HepG2 (cell line): ENCODE measurements around the gene TRIM27. TPM values are rescaled to one million over a fixed set of nuclear protein-coding genes. Genes with fewer than 3 reads are reported as not detected.

Experiments used
- CHD4 ChIP-seq: fragments of 200-600 bp; sonication (generic); IDR thresholded peaks from 2 replicates; pipeline ENCODE4 v1.7.0; 2017; ENCODE audit warnings: mild to moderate bottlenecking, low read length, borderline replicate concordance
- ETV6 ChIP-seq: sonication (generic); formaldehyde crosslinking; conservative IDR thresholded peaks from 2 replicates; pipeline ENCODE4 v1.4.0; 2020; ENCODE audit warnings: missing genetic modification reagents
- GMEB2 ChIP-seq: IDR thresholded peaks from 2 replicates; pipeline ENCODE4 v1.6.1; 2016; ENCODE audit warnings: missing biosample characterization, missing genetic modification reagents, low read depth
- JUNB ChIP-seq: sonication (generic); formaldehyde crosslinking; IDR thresholded peaks from 2 replicates; pipeline ENCODE4 v1.8.0; 2022; ENCODE audit warnings: missing genetic modification reagents, mild to moderate bottlenecking, borderline replicate concordance
- MAZ ChIP-seq, 2 experiments: sonication (generic) in 1 of 2; formaldehyde crosslinking in 1 of 2; IDR thresholded peaks; 2 replicates each; pipeline versions ENCODE4 v1.5.0 to v1.6.1; 2012 to 2020; ENCODE audit warnings: low read depth in 2 of 2, mild to moderate bottlenecking in 2 of 2, borderline replicate concordance in 1 of 2, improper control_type of control experiment in 1 of 2, low read length in 1 of 2, missing genetic modification reagents in 1 of 2, moderate library complexity in 1 of 2
- MBNL3 ChIP-seq: fragments of 250-450 bp; sonication (Bioruptor Pico); conservative IDR thresholded peaks from 2 replicates; pipeline ENCODE4 v1.8.0; 2022; ENCODE audit warnings: mild to moderate bottlenecking, inconsistent platforms
- MEIS1 ChIP-seq: sonication (generic); formaldehyde crosslinking; IDR thresholded peaks from 2 replicates; pipeline ENCODE4 v1.9.0; 2021; ENCODE audit warnings: mild to moderate bottlenecking, missing genetic modification reagents, moderate library complexity, borderline replicate concordance
- NR2C2 ChIP-seq: sonication (generic); formaldehyde crosslinking; IDR thresholded peaks from 2 replicates; pipeline ENCODE4 v1.4.0; 2020; ENCODE audit warnings: missing genetic modification reagents, mild to moderate bottlenecking, moderate library complexity, borderline replicate concordance
- PAXIP1 ChIP-seq: sonication (generic); formaldehyde crosslinking; conservative IDR thresholded peaks from 2 replicates; pipeline ENCODE4 v1.4.0; 2020; ENCODE audit warnings: mild to moderate bottlenecking, missing genetic modification reagents, moderate library complexity
- REPIN1 ChIP-seq: sonication (generic); formaldehyde crosslinking; IDR thresholded peaks from 2 replicates; pipeline ENCODE4 v1.8.0; 2022; ENCODE audit warnings: missing genetic modification reagents, low read depth, mild to moderate bottlenecking, borderline replicate concordance
- SALL2 ChIP-seq: sonication (generic); formaldehyde crosslinking; IDR thresholded peaks from 2 replicates; pipeline ENCODE4 v1.8.1; 2023; ENCODE audit warnings: mild to moderate bottlenecking, missing genetic modification reagents, inconsistent platforms
- SIX1 ChIP-seq: sonication (generic); formaldehyde crosslinking; IDR thresholded peaks from 2 replicates; pipeline ENCODE4 v1.4.0; 2020; ENCODE audit warnings: missing genetic modification reagents, borderline replicate concordance
- SRSF9 ChIP-seq: fragments of 200-400 bp; formaldehyde crosslinking; IDR thresholded peaks from 2 replicates; pipeline ENCODE4 v1.6.1; 2018; ENCODE audit warnings: borderline replicate concordance, mild to moderate bottlenecking, low read depth, low read length; ENCODE audit not compliant: insufficient read depth, poor library complexity, severe bottlenecking
- TAF15 ChIP-seq: fragments of 200-400 bp; formaldehyde crosslinking; IDR thresholded peaks from one replicate; pipeline ENCODE4 v1.6.1; 2018; ENCODE audit warnings: mild to moderate bottlenecking, low read depth, low read length; ENCODE audit not compliant: poor library complexity, severe bottlenecking
- XRCC5 ChIP-seq: fragments of 200-400 bp; formaldehyde crosslinking; optimal IDR thresholded peaks from 2 replicates; pipeline ENCODE3; 2017; ENCODE audit warnings: mild to moderate bottlenecking, low read length
- ZFP41 ChIP-seq: sonication (generic); formaldehyde crosslinking; IDR thresholded peaks from 2 replicates; pipeline ENCODE4 v1.4.0; 2020; ENCODE audit warnings: mild to moderate bottlenecking, missing genetic modification reagents, borderline replicate concordance
- ZFX ChIP-seq: sonication (generic); formaldehyde crosslinking; IDR thresholded peaks from 2 replicates; pipeline ENCODE4 v1.4.0; 2020; ENCODE audit warnings: mild to moderate bottlenecking, low read depth, missing genetic modification reagents, moderate library complexity
- ZMAT5 ChIP-seq: sonication (generic); formaldehyde crosslinking; IDR thresholded peaks from 2 replicates; pipeline ENCODE4 v1.5.0; 2020; ENCODE audit warnings: mild to moderate bottlenecking, low read depth, missing genetic modification reagents, borderline replicate concordance
- ZNF143 ChIP-seq: sonication (generic); formaldehyde crosslinking; IDR thresholded peaks from 2 replicates; pipeline ENCODE4 v1.4.0; 2020; ENCODE audit warnings: missing genetic modification reagents
- ZNF251 ChIP-seq: sonication (generic); formaldehyde crosslinking; IDR thresholded peaks from 2 replicates; pipeline ENCODE4 v1.9.0; 2021; ENCODE audit warnings: mild to moderate bottlenecking, missing genetic modification reagents
- ZNF253 ChIP-seq: sonication (generic); formaldehyde crosslinking; IDR thresholded peaks from 2 replicates; pipeline ENCODE4 v1.8.0; 2022; ENCODE audit warnings: mild to moderate bottlenecking, missing genetic modification reagents, borderline replicate concordance
- ZNF607 ChIP-seq: sonication (generic); formaldehyde crosslinking; IDR thresholded peaks from 2 replicates; pipeline ENCODE4 v1.5.1; 2020; ENCODE audit warnings: missing genetic modification reagents, mild to moderate bottlenecking, borderline replicate concordance
- polyA plus RNA-seq, 8 experiments: library from polyadenylated mRNA; depleted of rRNA in 3 of 8; stranded (reverse) in 7 of 8; unstranded in 1 of 8; fragments of >200 nt; fragmentation: Illumina TruSeq in 4 of 8; extraction: Trizol in 4 of 8; gene quantifications; 2 replicates each; pipeline versions ENCODE4 v1.2.1 to v1.2.3, GENCODE V29; 2011 to 2016; ENCODE audit warnings: low read depth in 4 of 8, missing spikeins in 1 of 8, mixed read lengths in 1 of 8; ENCODE audit not compliant: insufficient read depth in 1 of 8
- total RNA-seq, 5 experiments: library from RNA; depleted of rRNA; stranded (reverse); fragments of >200 nt; fragmentation: Illumina TruSeq; extraction: Trizol; gene quantifications; 2 replicates each; pipeline ENCODE4 v1.2.3, GENCODE V29; 2016; ENCODE audit warnings: low read depth in 1 of 5

Gene TRIM27
- total and polyA plus RNA-seq, 2 of the 13 experiments (the other 11 are each of a cell fraction or from before 2014, with no cell fraction given) = 88.6 to 112 TPM

- peak; percentile 77; the same call in 1 of the 2 replicates for TF ChIP-seq JUNB (CRISPR knock-in tag)
- peak; percentile 73 for TF ChIP-seq ZNF607 (CRISPR knock-in tag)
- TF ChIP-seq TAF15 = no peak
- TF ChIP-seq MAZ (IDR thresholded peaks at IDR 0.05; ENCODE audit: borderline replicate concordance, low read depth, low read length) = no peak
- peak; percentile 83 for TF ChIP-seq MAZ (CRISPR knock-in tag; IDR thresholded peaks at IDR 0.05; ENCODE audit: low read depth)
- TF ChIP-seq GMEB2 (CRISPR knock-in tag) = no peak
- peak; percentile 73; the same call in 1 of the 2 replicates for TF ChIP-seq ZNF253 (CRISPR knock-in tag)
- TF ChIP-seq CHD4 = no peak; the same call in 1 of the 2 replicates
- peak; percentile 92; the same call in 1 of the 2 replicates for TF ChIP-seq REPIN1 (CRISPR knock-in tag)
- TF ChIP-seq ZFP41 (CRISPR knock-in tag) = peak; percentile 96; the same call in 1 of the 2 replicates
- peak; percentile 34; the same call in 1 of the 2 replicates for TF ChIP-seq ZFX (CRISPR knock-in tag)
- TF ChIP-seq SALL2 (CRISPR knock-in tag) = no peak; the same call in none of the 2 replicates
- no peak for TF ChIP-seq SRSF9
- TF ChIP-seq ZMAT5 (CRISPR knock-in tag) = no peak
- TF ChIP-seq MEIS1 (CRISPR knock-in tag) = 0 out of 2 replicates have a peak, but pooled peaks have one; percentile 45
- TF ChIP-seq NR2C2 (CRISPR knock-in tag) = no peak
- TF ChIP-seq XRCC5 = no peak
- TF ChIP-seq ZNF251 (CRISPR knock-in tag) = no peak
- peak; percentile 73 for TF ChIP-seq ZNF143 (CRISPR knock-in tag)
- TF ChIP-seq ETV6 (CRISPR knock-in tag) = peak; percentile 71; the same call in 1 of the 2 replicates
- TF ChIP-seq MBNL3 (CRISPR knock-in tag) = no peak
- TF ChIP-seq SIX1 (CRISPR knock-in tag) = peak; percentile 52; the same call in 1 of the 2 replicates
- TF ChIP-seq PAXIP1 (CRISPR knock-in tag) = no peak; the same call in 1 of the 2 replicates
These were observed 60.0 kb downstream of the TRIM27 start (continued) for GRCh38 chr6:28863604-28864325.
